ENCODE data around the gene DIAPH2. TPM values are rescaled to one million over a fixed set of nuclear protein-coding genes. Genes with fewer than 3 reads are reported as not detected.

The DIAPH2 gene
- total and polyA plus RNA-seq, 9 donors: 8.1 to 30.9 (median 24.2) TPM

DNA sequence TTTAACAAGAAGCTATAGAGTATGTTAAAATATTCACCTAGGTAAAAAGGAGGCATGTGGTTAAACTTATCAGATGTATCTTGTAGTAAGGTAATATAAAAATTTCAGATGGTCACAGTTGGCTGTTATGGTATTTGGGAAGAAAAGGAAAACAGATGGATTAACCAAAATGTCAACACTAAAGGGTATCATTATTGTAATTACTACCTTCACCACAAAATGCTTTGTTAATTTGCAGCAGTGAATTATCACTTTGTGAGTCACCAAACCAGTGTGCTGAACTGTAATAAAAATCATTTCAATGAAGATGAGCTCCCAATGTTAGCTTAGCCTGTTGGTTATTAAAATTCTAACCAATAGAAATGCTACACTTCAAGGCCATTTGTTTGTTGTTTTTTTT is 432.9 kb downstream of the DIAPH2 start:
- H3K9me3 ChIP-seq: peaks cover 0 to 6% of the 10 kb centered on the region in 2 donors
- H3K4me3 ChIP-seq: no peak overlapping the region
- H3K4me1 ChIP-seq (ENCODE audit: insufficient read depth): no peaks in the 10 kb centered on the region
- no peak for DNase-seq
- H3K27me3 ChIP-seq: no peaks in the 10 kb centered on the region
- H3K27ac ChIP-seq: no peak overlapping the region
- intact Hi-C loops (cut with DNase I): no loop called here
- TF ChIP-seq EP300 (IDR thresholded peaks at IDR 0.05) (no peak), POLR2A (IDR thresholded peaks at IDR 0.05) (no peak)
- TF ChIP-seq, protein P1, sequence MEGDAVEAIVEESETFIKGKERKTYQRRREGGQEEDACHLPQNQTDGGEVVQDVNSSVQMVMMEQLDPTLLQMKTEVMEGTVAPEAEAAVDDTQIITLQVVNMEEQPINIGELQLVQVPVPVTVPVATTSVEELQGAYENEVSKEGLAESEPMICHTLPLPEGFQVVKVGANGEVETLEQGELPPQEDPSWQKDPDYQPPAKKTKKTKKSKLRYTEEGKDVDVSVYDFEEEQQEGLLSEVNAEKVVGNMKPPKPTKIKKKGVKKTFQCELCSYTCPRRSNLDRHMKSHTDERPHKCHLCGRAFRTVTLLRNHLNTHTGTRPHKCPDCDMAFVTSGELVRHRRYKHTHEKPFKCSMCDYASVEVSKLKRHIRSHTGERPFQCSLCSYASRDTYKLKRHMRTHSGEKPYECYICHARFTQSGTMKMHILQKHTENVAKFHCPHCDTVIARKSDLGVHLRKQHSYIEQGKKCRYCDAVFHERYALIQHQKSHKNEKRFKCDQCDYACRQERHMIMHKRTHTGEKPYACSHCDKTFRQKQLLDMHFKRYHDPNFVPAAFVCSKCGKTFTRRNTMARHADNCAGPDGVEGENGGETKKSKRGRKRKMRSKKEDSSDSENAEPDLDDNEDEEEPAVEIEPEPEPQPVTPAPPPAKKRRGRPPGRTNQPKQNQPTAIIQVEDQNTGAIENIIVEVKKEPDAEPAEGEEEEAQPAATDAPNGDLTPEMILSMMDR (IDR thresholded peaks at IDR 0.05): no peak
- no peaks in the 10 kb centered on the region for H3K36me3 ChIP-seq

DNA sequence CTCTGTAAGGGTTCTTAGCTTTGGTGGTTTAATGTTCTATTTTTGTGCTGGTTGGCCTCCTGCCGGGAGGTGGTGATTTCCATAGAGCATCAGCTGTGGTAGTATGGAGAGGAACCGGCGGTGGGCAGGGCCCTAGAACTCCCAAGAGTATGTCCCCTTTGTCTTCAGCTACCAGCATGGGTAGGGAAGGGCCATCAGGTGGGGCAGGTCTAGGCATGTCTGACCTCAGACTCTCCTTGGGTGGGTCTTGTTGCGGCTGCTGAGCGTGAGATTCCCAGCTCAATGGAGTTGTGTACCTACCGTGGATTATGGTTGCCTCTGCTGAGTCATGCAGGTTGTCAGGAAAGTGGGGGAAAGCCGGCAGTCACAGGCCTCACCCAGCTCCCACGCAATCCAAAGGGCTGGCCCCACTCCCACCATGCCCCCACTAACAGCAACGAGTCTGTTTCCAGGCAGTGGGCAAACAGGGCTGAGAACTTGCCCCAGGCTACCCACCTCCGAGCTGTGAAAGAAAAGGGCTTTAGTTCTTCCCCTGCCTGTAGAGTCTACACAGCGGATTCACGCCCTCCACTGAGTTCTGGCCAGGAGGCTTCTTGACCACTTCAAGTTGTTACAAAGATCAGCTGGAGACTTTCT is 434.9 kb downstream of the DIAPH2 start:
- DNase-seq: no peak
- intact Hi-C loops (cut with DNase I): no loop called here
- H3K4me3 ChIP-seq: no peak overlapping the region
- no peak overlapping the region for H3K27ac ChIP-seq
- no peaks in the 10 kb centered on the region for H3K36me3 ChIP-seq
- H3K9me3 ChIP-seq: peaks cover 0 to 6% of the 10 kb centered on the region in 2 donors
- TF ChIP-seq POLR2A (IDR thresholded peaks at IDR 0.05) (no peak), EP300 (IDR thresholded peaks at IDR 0.05) (no peak)
- TF ChIP-seq, protein P1 (IDR thresholded peaks at IDR 0.05): no peak
- H3K27me3 ChIP-seq: no peaks in the 10 kb centered on the region
- WGBS, 3 donors: 91 to 96% (median 92%) methylated on average over 12 of the region's 12 CpGs
- H3K4me1 ChIP-seq (ENCODE audit: insufficient read depth): no peaks in the 10 kb centered on the region

DNA sequence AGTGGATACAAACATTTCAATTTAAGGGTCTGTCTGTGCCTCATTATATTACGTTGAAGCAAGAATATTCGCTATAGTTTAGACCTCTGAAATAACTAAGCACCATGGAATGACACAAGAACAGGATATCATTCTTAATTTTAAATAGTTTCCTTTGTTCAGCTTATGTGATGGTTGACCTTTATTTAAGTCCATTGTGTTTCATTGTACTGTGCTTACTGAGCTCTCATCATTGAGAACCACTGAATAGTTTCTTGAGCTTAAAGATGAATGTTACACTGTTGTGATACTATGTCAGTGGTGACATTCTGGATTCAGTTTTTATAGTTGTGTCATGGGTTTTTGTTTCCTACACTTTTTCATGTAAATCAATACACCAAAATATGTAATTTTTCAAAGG is 438.4 kb downstream of the DIAPH2 start:
- 87 to 93% (median 91%) methylated on average over 2 of the region's 2 CpGs for WGBS, 3 donors
- DNase-seq: no peak
- H3K4me3 ChIP-seq: no peak overlapping the region
- no peaks in the 10 kb centered on the region for H3K4me1 ChIP-seq (ENCODE audit: insufficient read depth)
- no peak overlapping the region for H3K27ac ChIP-seq
- intact Hi-C loops (cut with DNase I): no loop called here
- peaks cover 0 to 6% of the 10 kb centered on the region in 2 donors for H3K9me3 ChIP-seq
- TF ChIP-seq EP300 (IDR thresholded peaks at IDR 0.05): no peak
- TF ChIP-seq POLR2A (IDR thresholded peaks at IDR 0.05): no peak
- TF ChIP-seq, protein P1 (IDR thresholded peaks at IDR 0.05): no peak
- H3K27me3 ChIP-seq: no peaks in the 10 kb centered on the region
- no peaks in the 10 kb centered on the region for H3K36me3 ChIP-seq

DNA sequence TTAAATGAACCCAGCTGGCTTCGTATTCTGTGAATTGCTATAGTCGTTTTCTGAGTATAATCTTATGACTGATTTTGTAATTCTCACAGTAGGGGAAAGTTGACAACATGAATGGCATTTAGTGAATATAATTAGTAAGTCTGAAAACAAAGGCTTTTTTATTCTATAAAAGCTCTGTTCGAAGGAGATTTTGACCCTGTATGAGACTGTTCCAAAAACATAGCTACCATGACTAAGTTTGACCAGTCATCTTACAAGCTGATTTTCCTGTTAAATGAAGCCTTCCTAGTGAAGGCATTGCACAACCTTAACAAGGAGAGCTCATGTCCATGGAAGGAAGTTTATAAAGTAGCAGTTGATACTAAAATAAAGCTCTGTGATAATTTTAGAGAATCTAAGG is 441.4 kb downstream of the DIAPH2 start:
- intact Hi-C loops (cut with DNase I): no loop called here
- Histone ChIP-seq H3K27me3 (no peaks in the 10 kb centered on the region), H3K4me3 (no peak overlapping the region), H3K9me3 (no peaks in the 10 kb centered on the region), H3K27ac (no peak overlapping the region), H3K4me1 (ENCODE audit: insufficient read depth) (no peaks in the 10 kb centered on the region), H3K36me3 (no peaks in the 10 kb centered on the region)
- DNase-seq: no peak
- WGBS, 3 donors: 67 to 75% (median 69%) methylated on average over 3 of the region's 3 CpGs
- TF ChIP-seq EP300 (IDR thresholded peaks at IDR 0.05) (no peak), POLR2A (IDR thresholded peaks at IDR 0.05) (no peak)
- TF ChIP-seq, protein P1 (IDR thresholded peaks at IDR 0.05): no peak
